HCT116 (cell line): ENCODE results near the gene GPX8. TPM values are rescaled to one million over a fixed set of nuclear protein-coding genes. Genes with fewer than 3 reads are reported as not detected.
A peak's percentile ranks its signal among the peaks of the same experiment; 100 is the strongest.

ENCODE experiments used
- ATAC-seq: fragments of 200-7000 bp; cut with Tn5 transposase; 2 replicates; pipeline ENCODE4 v1.9.1; 2020; ENCODE audit warnings: mild to moderate bottlenecking, moderate library complexity
- BruUV-seq: library from RNA; stranded (reverse); fragments of 400-500 nt; replicated peaks from 2 replicates; lab custom pipeline; 2021; lab: Mats Ljungman, UMichigan
- CTCF ChIA-PET: fragments of 300-600 bp; sonication (Branson Sonifier 250); formaldehyde crosslinking; loops from one replicate; lab custom pipeline; 2021; ENCODE audit warnings: antibody characterized with exemption; lab: Charles Lee
- POLR2A ChIA-PET: fragments of 300-600, 350-600 bp; sonication (Branson Sonifier 250); formaldehyde crosslinking; loops from one replicate; lab custom pipeline; 2021; ENCODE audit warnings: antibody characterized with exemption; lab: Charles Lee
- RAD21 ChIA-PET, 2 experiments: fragments of 300-600 bp; sonication (Branson Sonifier 250); formaldehyde crosslinking; loops; one replicate each; lab custom pipeline; 2023; ENCODE audit warnings: low total read pairs in 2 of 2; ENCODE audit not compliant: uncharacterized antibody in 2 of 2, unreplicated experiment in 2 of 2, low non-redundant PET in 1 of 2; lab: Charles Lee
- DNase-seq: peaks from one replicate; pipeline ENCODE4 v3.0.0-alpha.2; 2010; ENCODE audit warnings: low read depth, low spot score
- H2AFZ ChIP-seq: fragments of 200-600 bp; shearing (Covaris generic), sonication (generic); 2 replicates; pipeline ENCODE4 v1.6.1; 2017; ENCODE audit warnings: low read depth, mixed run types, mixed read lengths, antibody characterized with exemption, low read length; ENCODE audit not compliant: poor library complexity, severe bottlenecking
- H3K27ac ChIP-seq: 2 replicates; pipeline ENCODE4 v1.5.1; 2012; ENCODE audit warnings: low read depth, low read length
- H3K27me3 ChIP-seq: fragments of 200-600 bp; sonication (generic); 2 replicates; pipeline ENCODE4 v1.6.1; 2016; ENCODE audit warnings: mixed run types, low read length, mixed read lengths; ENCODE audit not compliant: insufficient read depth
- H3K36me3 ChIP-seq, 2 experiments: fragments of 200-500 bp in 1 of 2; fragments of 200-600 bp in 1 of 2; sonication (Bioruptor generic) in 1 of 2; sonication (generic) in 1 of 2; 2 replicates each; pipeline versions ENCODE4 v1.5.1 to v1.6.1; 2014 to 2016; ENCODE audit warnings: low read length in 2 of 2, inconsistent platforms in 1 of 2, mixed read lengths in 1 of 2, mixed run types in 1 of 2; ENCODE audit not compliant: insufficient read depth in 2 of 2, control insufficient read depth in 1 of 2
- H3K4me1 ChIP-seq, 2 experiments: fragments of 200-600 bp in 1 of 2; sonication (generic) in 1 of 2; 2 replicates each; pipeline versions ENCODE4 v1.5.1 to v1.6.1; 2012 to 2017; ENCODE audit warnings: low read length in 2 of 2, inconsistent platforms in 1 of 2, mild to moderate bottlenecking in 1 of 2, mixed read lengths in 1 of 2, mixed run types in 1 of 2, moderate library complexity in 1 of 2; ENCODE audit not compliant: insufficient read depth in 2 of 2, control insufficient read depth in 1 of 2
- H3K4me2 ChIP-seq: fragments of 200-600 bp; sonication (generic); 2 replicates; pipeline ENCODE4 v1.6.1; 2017; ENCODE audit warnings: mixed run types, low read length, mixed read lengths
- H3K4me3 ChIP-seq, 2 experiments: fragments of 200-600 bp in 1 of 2; sonication (generic) in 1 of 2; replicated peaks in 1 of 2; 2 replicates each; pipeline ENCODE4 v1.5.1; 2011 to 2016; ENCODE audit warnings: low read length in 2 of 2, control low read depth in 1 of 2, low read depth in 1 of 2, mild to moderate bottlenecking in 1 of 2, mixed read lengths in 1 of 2, mixed run types in 1 of 2
- H3K79me2 ChIP-seq: fragments of 200-600 bp; sonication (generic); 2 replicates; pipeline ENCODE4 v1.6.1; 2017; ENCODE audit warnings: mild to moderate bottlenecking, mixed run types, low read length, moderate library complexity, mixed read lengths; ENCODE audit not compliant: insufficient read depth
- H3K9ac ChIP-seq: fragments of 200-600 bp; sonication (generic); 2 replicates; pipeline ENCODE4 v1.6.1; 2016; ENCODE audit warnings: low read length, mixed read lengths
- H3K9me2 ChIP-seq: fragments of 200-600 bp; sonication (generic), shearing (Covaris generic); 2 replicates; pipeline ENCODE4 v1.6.1; 2017; ENCODE audit warnings: mixed run types, mild to moderate bottlenecking, moderate library complexity; ENCODE audit not compliant: insufficient read depth
- H3K9me3 ChIP-seq, 2 experiments: fragments of 200-500 bp in 1 of 2; fragments of 200-600 bp in 1 of 2; sonication (Bioruptor generic) in 1 of 2; sonication (generic) in 1 of 2; 2 replicates each; pipeline ENCODE4 v1.6.1; 2014 to 2017; ENCODE audit warnings: low read length in 2 of 2, mixed read lengths in 2 of 2, inconsistent platforms in 1 of 2, low read depth in 1 of 2, mild to moderate bottlenecking in 1 of 2, mixed run types in 1 of 2, moderate library complexity in 1 of 2; ENCODE audit not compliant: control insufficient read depth in 1 of 2, insufficient read depth in 1 of 2
- H4K20me1 ChIP-seq: fragments of 200-600 bp; sonication (generic), shearing (Covaris generic); 2 replicates; pipeline ENCODE4 v1.6.1; 2017; ENCODE audit warnings: mixed run types, mild to moderate bottlenecking, moderate library complexity; ENCODE audit not compliant: insufficient read depth
- CBX3 ChIP-seq: IDR thresholded peaks from 2 replicates; pipeline ENCODE4 v1.6.1; 2012; ENCODE audit warnings: low read depth
- CEBPB ChIP-seq: IDR thresholded peaks from 2 replicates; pipeline ENCODE4 v1.6.1; 2012; ENCODE audit warnings: low read depth
- EGR1 ChIP-seq: IDR thresholded peaks from 2 replicates; pipeline ENCODE4 v1.6.1; 2012; ENCODE audit warnings: low read depth
- ELF1 ChIP-seq: IDR thresholded peaks from 2 replicates; pipeline ENCODE4 v1.6.1; 2012; ENCODE audit warnings: low read depth, borderline replicate concordance
- EZH2phosphoT487 ChIP-seq: fragments of 200-600 bp; IDR thresholded peaks from 2 replicates; pipeline ENCODE4 v1.6.1; 2018; ENCODE audit warnings: antibody characterized with exemption, borderline replicate concordance
- FOSL1 ChIP-seq: IDR thresholded peaks from 2 replicates; pipeline ENCODE4 v1.6.1; 2012; ENCODE audit warnings: low read depth
- JUND ChIP-seq: IDR thresholded peaks from 2 replicates; pipeline ENCODE4 v1.6.1; 2012
- MAX ChIP-seq: IDR thresholded peaks from 2 replicates; pipeline ENCODE4 v1.6.1; 2012
- POLR2A ChIP-seq: IDR thresholded peaks from 2 replicates; pipeline ENCODE4 v1.7.0; 2011; ENCODE audit warnings: borderline replicate concordance; ENCODE audit not compliant: insufficient read depth, insufficient read length; ENCODE audit errors: extremely low read depth
- POLR2AphosphoS5 ChIP-seq: IDR thresholded peaks from 2 replicates; pipeline ENCODE4 v1.6.1; 2011; ENCODE audit warnings: mild to moderate bottlenecking, low read depth, low read length, moderate library complexity
- RAD21 ChIP-seq: IDR thresholded peaks from 2 replicates; pipeline ENCODE4 v1.6.1; 2012; ENCODE audit warnings: low read depth, mild to moderate bottlenecking
- SP1 ChIP-seq: IDR thresholded peaks from 2 replicates; pipeline ENCODE4 v1.6.1; 2012; ENCODE audit warnings: low read depth
- SRF ChIP-seq: IDR thresholded peaks from 2 replicates; pipeline ENCODE4 v1.6.1; 2012; ENCODE audit warnings: low read depth
- TCF7L2 ChIP-seq: IDR thresholded peaks from 2 replicates; pipeline ENCODE4 v1.7.0; 2011; ENCODE audit warnings: borderline replicate concordance, inconsistent platforms; ENCODE audit not compliant: insufficient read depth, insufficient read length; ENCODE audit errors: extremely low read depth
- YY1 ChIP-seq: IDR thresholded peaks from 2 replicates; pipeline ENCODE4 v1.6.1; 2011; ENCODE audit warnings: low read length, low read depth, moderate library complexity, mild to moderate bottlenecking; ENCODE audit not compliant: insufficient replicate concordance; ENCODE audit errors: extremely low read depth
- ZBTB33 ChIP-seq: IDR thresholded peaks from 2 replicates; pipeline ENCODE4 v1.6.1; 2011; ENCODE audit warnings: mild to moderate bottlenecking, low read length, moderate library complexity; ENCODE audit not compliant: insufficient replicate concordance; ENCODE audit errors: extremely low read depth
- ZFX ChIP-seq: fragments of 450-650 bp; IDR thresholded peaks from 2 replicates; pipeline ENCODE4 v1.6.1; 2017
- ZNF274 ChIP-seq: fragments of 200-500 bp; sonication (Bioruptor generic); IDR thresholded peaks from 2 replicates; pipeline ENCODE4 v1.6.1; 2014; ENCODE audit warnings: mild to moderate bottlenecking, low read depth, low read length, inconsistent platforms
- intact Hi-C: fragments of 100-400 bp; cut with micrococcal nuclease; formaldehyde crosslinking; loops from 2 replicates; pipeline ENCODE4 v1.10.0; 2022
- total RNA-seq: library from RNA; stranded (reverse); gene quantifications from one replicate; pipeline ENCODE4 v1.2.1, GENCODE V29; 2021; ENCODE audit not compliant: unreplicated experiment
- TF ChIP-seq, protein P1 (sequence below): IDR thresholded peaks from 2 replicates; pipeline ENCODE4 v1.6.1; 2012; ENCODE audit warnings: low read depth
- TF ChIP-seq, protein P2 (sequence below): IDR thresholded peaks from 2 replicates; pipeline ENCODE4 v1.6.1; 2012

The GPX8 gene
- total RNA-seq, 1 experiment from 2014 or later: 36.5 TPM

GRCh38 chr5:55172937-55173686 is 13.1 kb downstream of the GPX8 start, which contains the start of gene CDC20B:
Gene CDC20B, minus strand, starts transcription at chr5:55173177. Its CDS starts 177 bp downstream, at chr5:55173000.
- intact Hi-C loops: loop anchor here (1.0 to 10.0 kb wide), 8 partner anchors 54 to 1028 kb away; partner anchors contain the start of genes DHX29, IL6ST, MCIDAS and MTREX
- Histone ChIP-seq H3K4me3 (peak within 1 kb of the TSS; percentile 35 to 57), H3K79me2 (no peaks in the 10 kb centered on the region), H3K9ac (peak within 1 kb of the TSS; percentile 53), H3K4me2 (peak within 1 kb of the TSS; percentile 85), H3K9me3 (no peaks in the 10 kb centered on the region), H3K27ac (0 out of 2 replicates have a peak within 1 kb of the TSS, but pooled peaks have one; percentile 3)
- ChIA-PET CTCF (interaction anchor here (0.9 to 3.3 kb wide), 7 partner anchors 13 to 1028 kb away, joined by 3 to 16 read pairs (median 7); partner anchors contain the start of genes CCNO and GPX8), RAD21 (no interaction called here)
- TF ChIP-seq SP1: 0 out of 2 replicates have a peak, but pooled peaks have one; percentile 21
- peak; percentile 45; the same call in 1 of the 2 replicates for TF ChIP-seq POLR2AphosphoS5
- peak; percentile 76; the same call in 1 of the 2 replicates for TF ChIP-seq ZFX
- no peak; the same call in 1 of the 2 replicates for TF ChIP-seq ELF1
- no peak for TF ChIP-seq RAD21
- no peak for TF ChIP-seq SRF
- TF ChIP-seq ZNF274: no peak
- TF ChIP-seq YY1: no peak
- peak; percentile 66 for TF ChIP-seq POLR2A
- TF ChIP-seq ZBTB33: no peak
- TF ChIP-seq TCF7L2: no peak
- TF ChIP-seq EGR1: no peak
- TF ChIP-seq, protein P1, sequence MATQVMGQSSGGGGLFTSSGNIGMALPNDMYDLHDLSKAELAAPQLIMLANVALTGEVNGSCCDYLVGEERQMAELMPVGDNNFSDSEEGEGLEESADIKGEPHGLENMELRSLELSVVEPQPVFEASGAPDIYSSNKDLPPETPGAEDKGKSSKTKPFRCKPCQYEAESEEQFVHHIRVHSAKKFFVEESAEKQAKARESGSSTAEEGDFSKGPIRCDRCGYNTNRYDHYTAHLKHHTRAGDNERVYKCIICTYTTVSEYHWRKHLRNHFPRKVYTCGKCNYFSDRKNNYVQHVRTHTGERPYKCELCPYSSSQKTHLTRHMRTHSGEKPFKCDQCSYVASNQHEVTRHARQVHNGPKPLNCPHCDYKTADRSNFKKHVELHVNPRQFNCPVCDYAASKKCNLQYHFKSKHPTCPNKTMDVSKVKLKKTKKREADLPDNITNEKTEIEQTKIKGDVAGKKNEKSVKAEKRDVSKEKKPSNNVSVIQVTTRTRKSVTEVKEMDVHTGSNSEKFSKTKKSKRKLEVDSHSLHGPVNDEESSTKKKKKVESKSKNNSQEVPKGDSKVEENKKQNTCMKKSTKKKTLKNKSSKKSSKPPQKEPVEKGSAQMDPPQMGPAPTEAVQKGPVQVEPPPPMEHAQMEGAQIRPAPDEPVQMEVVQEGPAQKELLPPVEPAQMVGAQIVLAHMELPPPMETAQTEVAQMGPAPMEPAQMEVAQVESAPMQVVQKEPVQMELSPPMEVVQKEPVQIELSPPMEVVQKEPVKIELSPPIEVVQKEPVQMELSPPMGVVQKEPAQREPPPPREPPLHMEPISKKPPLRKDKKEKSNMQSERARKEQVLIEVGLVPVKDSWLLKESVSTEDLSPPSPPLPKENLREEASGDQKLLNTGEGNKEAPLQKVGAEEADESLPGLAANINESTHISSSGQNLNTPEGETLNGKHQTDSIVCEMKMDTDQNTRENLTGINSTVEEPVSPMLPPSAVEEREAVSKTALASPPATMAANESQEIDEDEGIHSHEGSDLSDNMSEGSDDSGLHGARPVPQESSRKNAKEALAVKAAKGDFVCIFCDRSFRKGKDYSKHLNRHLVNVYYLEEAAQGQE: no peak
- TF ChIP-seq, protein P2, sequence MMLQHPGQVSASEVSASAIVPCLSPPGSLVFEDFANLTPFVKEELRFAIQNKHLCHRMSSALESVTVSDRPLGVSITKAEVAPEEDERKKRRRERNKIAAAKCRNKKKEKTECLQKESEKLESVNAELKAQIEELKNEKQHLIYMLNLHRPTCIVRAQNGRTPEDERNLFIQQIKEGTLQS: no peak
- peak; percentile 50; the same call in 1 of the 2 replicates for TF ChIP-seq MAX
- TF ChIP-seq JUND: no peak
- TF ChIP-seq FOSL1: no peak
- no peak for TF ChIP-seq CEBPB
- TF ChIP-seq EZH2phosphoT487: no peak
- no peak for TF ChIP-seq CBX3
- TF ChIP-seq, all 23 proteins: peak for 5
- H4K20me1 ChIP-seq: no peaks in the 10 kb centered on the region; the same call in 1 of the 2 replicates
- ATAC-seq: peak; percentile 77
- no peaks in the 10 kb centered on the region for H3K27me3 ChIP-seq
- BruUV-seq: no TSS peak
- no peak for DNase-seq
- POLR2A ChIA-PET: interaction anchor here (1.1 kb wide), 1 partner anchor 14 kb away, joined by 3 read pairs; the partner anchor contains the start of gene GPX8
- no peaks in the 10 kb centered on the region for H3K36me3 ChIP-seq
- peak within 1 kb of the TSS; percentile 96 for H2AFZ ChIP-seq
- H3K9me2 ChIP-seq: no peaks in the 10 kb centered on the region
- H3K4me1 ChIP-seq: peaks cover 14 to 37% of the 10 kb centered on the region in 2 experiments; a peak in 3 of 4 replicates
